RWPE2 (cell line): ENCODE data around the gene SFRP2.

Experiments used
- ATAC-seq: fragments of 200-7000 bp; cut with Tn5 transposase; 3 replicates; pipeline ENCODE4 v1.9.1; 2021; ENCODE audit warnings: low read depth
- DNase-seq: peaks from one replicate; pipeline ENCODE4 v3.0.0-alpha.2; 2020; ENCODE audit warnings: low spot score
- H3K27ac ChIP-seq: fragments of 450-650 bp; 2 replicates; pipeline ENCODE4 v1.5.1; 2017; ENCODE audit warnings: mild to moderate bottlenecking; ENCODE audit not compliant: poor library complexity, severe bottlenecking
- H3K27me3 ChIP-seq: fragments of 250-450 bp; sonication (Bioruptor Pico); 2 replicates; pipeline ENCODE4 v1.5.1; 2021; ENCODE audit warnings: mild to moderate bottlenecking, moderate library complexity; ENCODE audit not compliant: insufficient read depth, poor library complexity, severe bottlenecking
- H3K36me3 ChIP-seq: fragments of 250-450 bp; sonication (Bioruptor Pico); 2 replicates; pipeline ENCODE4 v1.5.1; 2020; ENCODE audit warnings: low read depth, mild to moderate bottlenecking, moderate library complexity
- H3K4me1 ChIP-seq: fragments of 250-450 bp; sonication (Bioruptor Pico); 2 replicates; pipeline ENCODE4 v1.5.1; 2021; ENCODE audit warnings: mild to moderate bottlenecking, moderate library complexity; ENCODE audit not compliant: insufficient read depth, poor library complexity, severe bottlenecking
- H3K4me3 ChIP-seq: fragments of 250-450 bp; sonication (Bioruptor Pico); 2 replicates; pipeline ENCODE4 v1.5.1; 2021; ENCODE audit warnings: mild to moderate bottlenecking, moderate library complexity; ENCODE audit not compliant: severe bottlenecking
- H3K9me3 ChIP-seq: fragments of 250-450 bp; sonication (Bioruptor Pico); 2 replicates; pipeline ENCODE4 v1.5.1; 2021; ENCODE audit warnings: mild to moderate bottlenecking, moderate library complexity; ENCODE audit not compliant: severe bottlenecking
- CTCF ChIP-seq: fragments of 450-650 bp; IDR thresholded peaks from one replicate; pipeline ENCODE4 v1.5.1; 2017; ENCODE audit warnings: mild to moderate bottlenecking, moderate library complexity; ENCODE audit not compliant: poor library complexity, severe bottlenecking

Gene SFRP2

GRCh38 chr4:153759407-153760316 lies 29.2 kb downstream of the SFRP2 start, which contains the start of gene RNF175:
Gene RNF175 (minus strand): TSS chr4:153760024. CDS start chr4:153759862, 162 bp downstream.
- Histone ChIP-seq H3K27ac (no peak within 1 kb of the TSS), H3K36me3 (no peaks in the 10 kb centered on the region), H3K9me3 (no peaks in the 10 kb centered on the region), H3K27me3 (no peaks in the 10 kb centered on the region), H3K4me1 (no peaks in the 10 kb centered on the region), H3K4me3 (peak within 1 kb of the TSS; percentile 16)
- ATAC-seq (peak; percentile 62), DNase-seq (no peak)
- TF ChIP-seq CTCF = no peak

GRCh38 chr4:153758688-153759406 lies 30.0 kb downstream of the SFRP2 start:
- no peak overlapping the region for H3K4me3 ChIP-seq

GRCh38 chr4:153758136-153758535 lies 30.7 kb downstream of the SFRP2 start:
- no peak for TF ChIP-seq CTCF
- no peak for ATAC-seq
- Histone ChIP-seq H3K36me3 (no peaks in the 10 kb centered on the region), H3K9me3 (no peaks in the 10 kb centered on the region), H3K27me3 (no peaks in the 10 kb centered on the region), H3K4me3 (no peak overlapping the region), H3K27ac (no peak overlapping the region), H3K4me1 (no peaks in the 10 kb centered on the region)
- no peak for DNase-seq

More at GRCh38 chr4:153758688-153759406, 30.0 kb downstream of the SFRP2 start:
- Histone ChIP-seq H3K36me3 (no peaks in the 10 kb centered on the region), H3K9me3 (no peaks in the 10 kb centered on the region), H3K27ac (no peak overlapping the region), H3K4me1 (no peaks in the 10 kb centered on the region), H3K27me3 (no peaks in the 10 kb centered on the region)
- ATAC-seq = no peak
- no peak for DNase-seq
- no peak for TF ChIP-seq CTCF

- no peaks in the 10 kb centered on the region for H3K4me1 ChIP-seq
- H3K27ac ChIP-seq = no peak overlapping the region
- no peak overlapping the region for H3K4me3 ChIP-seq
- no peak for TF ChIP-seq CTCF
- no peaks in the 10 kb centered on the region for H3K27me3 ChIP-seq
- ATAC-seq (peak; percentile 59), DNase-seq (no peak)
- no peaks in the 10 kb centered on the region for H3K36me3 ChIP-seq
- no peaks in the 10 kb centered on the region for H3K9me3 ChIP-seq
These were observed 31.5 kb downstream of the SFRP2 start for GRCh38 chr4:153757407-153757806.
